WTC11 (cell line): ENCODE results near the gene DGKZ. TPM values are rescaled to one million over a fixed set of nuclear protein-coding genes. Genes with fewer than 3 reads are reported as not detected.

Experiments
- ATAC-seq: fragments of 200-7000 bp; cut with Tn5 transposase; 2 replicates; pipeline ENCODE4 v1.10.0; 2021; ENCODE audit warnings: mild to moderate bottlenecking, moderate library complexity
- CTCF ChIA-PET: fragments of 300-600 bp; sonication (Branson Sonifier 250); formaldehyde crosslinking; loops from one replicate; lab custom pipeline; 2021; ENCODE audit warnings: antibody characterized with exemption; lab: Charles Lee
- POLR2A ChIA-PET: fragments of 350-600 bp; sonication (Branson Sonifier 250); formaldehyde crosslinking; loops from one replicate; lab custom pipeline; 2021; ENCODE audit warnings: antibody characterized with exemption; lab: Charles Lee
- DNase-seq: peaks from one replicate; pipeline ENCODE4 v3.0.0; 2021; ENCODE audit warnings: low spot score
- H3K27ac Mint-ChIP-seq: 2 replicates; pipeline ENCODE4 v1.8.0; 2021; ENCODE audit warnings: mixed read lengths
- H3K27me3 Mint-ChIP-seq: 2 replicates; pipeline ENCODE4 v1.8.0; 2021; ENCODE audit warnings: low read depth, mild to moderate bottlenecking, moderate library complexity, mixed read lengths
- H3K36me3 Mint-ChIP-seq: 2 replicates; pipeline ENCODE4 v1.8.0; 2021; ENCODE audit warnings: mixed read lengths
- H3K4me1 Mint-ChIP-seq: 2 replicates; pipeline ENCODE4 v1.8.0; 2022; ENCODE audit warnings: mixed read lengths
- H3K4me3 Mint-ChIP-seq: 2 replicates; pipeline ENCODE4 v1.8.0; 2021; ENCODE audit warnings: mild to moderate bottlenecking, moderate library complexity, mixed read lengths
- H3K9me3 Mint-ChIP-seq: 2 replicates; pipeline ENCODE4 v1.8.0; 2021; ENCODE audit warnings: mixed read lengths
- AFF4 ChIP-seq: sonication (generic); formaldehyde crosslinking; IDR thresholded peaks from 2 replicates; pipeline ENCODE4 v1.8.1; 2023; ENCODE audit warnings: mild to moderate bottlenecking, missing genetic modification reagents, borderline replicate concordance
- ATF6 ChIP-seq: sonication (generic); formaldehyde crosslinking; IDR thresholded peaks from 2 replicates; pipeline ENCODE4 v1.8.1; 2023; ENCODE audit warnings: mild to moderate bottlenecking, missing genetic modification reagents
- CREB1 ChIP-seq: sonication (generic); formaldehyde crosslinking; IDR thresholded peaks from 2 replicates; pipeline ENCODE4 v1.8.0; 2023; ENCODE audit warnings: mild to moderate bottlenecking, missing genetic modification reagents
- ELF4 ChIP-seq: sonication (generic); formaldehyde crosslinking; IDR thresholded peaks from 2 replicates; pipeline ENCODE4 v1.8.1; 2022; ENCODE audit warnings: low read depth, mild to moderate bottlenecking, moderate library complexity, missing genetic modification reagents
- ETV6 ChIP-seq: sonication (generic); formaldehyde crosslinking; IDR thresholded peaks from 2 replicates; pipeline ENCODE4 v1.8.1; 2022; ENCODE audit warnings: mild to moderate bottlenecking, missing genetic modification reagents
- GRHL2 ChIP-seq: fragments of 250-450 bp; sonication (Bioruptor Pico); IDR thresholded peaks from 2 replicates; pipeline ENCODE4 v1.8.0; 2022; ENCODE audit warnings: mild to moderate bottlenecking, moderate library complexity; ENCODE audit not compliant: insufficient replicate concordance, severe bottlenecking
- HMGXB4 ChIP-seq: sonication (generic); formaldehyde crosslinking; IDR thresholded peaks from 2 replicates; pipeline ENCODE4 v1.8.1; 2023; ENCODE audit warnings: mild to moderate bottlenecking, moderate library complexity, missing genetic modification reagents
- MYBL2 ChIP-seq: sonication (generic); formaldehyde crosslinking; IDR thresholded peaks from 2 replicates; pipeline ENCODE4 v1.8.1; 2023; ENCODE audit warnings: mild to moderate bottlenecking, moderate library complexity, missing genetic modification reagents
- NFE2L1 ChIP-seq: sonication (generic); formaldehyde crosslinking; IDR thresholded peaks from 2 replicates; pipeline ENCODE4 v1.8.1; 2023; ENCODE audit warnings: missing genetic modification reagents
- PRDM15 ChIP-seq: sonication (generic); formaldehyde crosslinking; IDR thresholded peaks from 2 replicates; pipeline ENCODE4 v1.8.0; 2022; ENCODE audit warnings: missing genetic modification reagents
- RORB ChIP-seq: fragments of 250-450 bp; sonication (Bioruptor Pico); IDR thresholded peaks from 2 replicates; pipeline ENCODE4 v1.9.0; 2021; ENCODE audit warnings: mild to moderate bottlenecking
- USF2 ChIP-seq: sonication (generic); formaldehyde crosslinking; IDR thresholded peaks from 2 replicates; pipeline ENCODE4 v1.8.1; 2023; ENCODE audit warnings: mild to moderate bottlenecking, missing genetic modification reagents, moderate library complexity
- ZMAT4 ChIP-seq: fragments of 250-450 bp; sonication (Bioruptor Pico); IDR thresholded peaks from 2 replicates; pipeline ENCODE4 v1.9.0; 2021; ENCODE audit warnings: mild to moderate bottlenecking
- ZNF512 ChIP-seq: sonication (generic); formaldehyde crosslinking; IDR thresholded peaks from 2 replicates; pipeline ENCODE4 v1.8.1; 2022; ENCODE audit warnings: missing genetic modification reagents, borderline replicate concordance
- total RNA-seq: library from RNA; stranded (reverse); gene quantifications from 3 replicates; pipeline ENCODE4 v1.2.3, GENCODE V29; 2021

Gene DGKZ
- total RNA-seq, 1 experiment from 2014 or later: 139 TPM

GRCh38 chr11:46385169-46386004, 38.1 kb downstream of the DGKZ start:
- CTCF ChIA-PET: interaction anchor here (1.4 to 1.5 kb wide), 2 partner anchors 25 to 33 kb away, joined by 3 to 6 read pairs; no protein-coding TSS in a partner anchor
- POLR2A ChIA-PET: no interaction called here
- no peaks in the 10 kb centered on the region for H3K9me3 Mint-ChIP-seq
- DNase-seq (no peak), ATAC-seq (no peak)
- no peaks in the 10 kb centered on the region for H3K36me3 Mint-ChIP-seq
- H3K27me3 Mint-ChIP-seq: peaks cover 46% of the 10 kb centered on the region
- H3K4me1 Mint-ChIP-seq: peaks cover 33% of the 10 kb centered on the region
- H3K4me3 Mint-ChIP-seq: no peak overlapping the region
- TF ChIP-seq PRDM15 (no peak), ATF6 (no peak), CREB1 (CRISPR knock-in tag) (no peak), GRHL2 (CRISPR knock-in tag) (no peak), ETV6 (CRISPR knock-in tag) (no peak), NFE2L1 (CRISPR knock-in tag) (no peak), RORB (CRISPR knock-in tag) (no peak), USF2 (no peak), ELF4 (CRISPR knock-in tag) (no peak), HMGXB4 (CRISPR knock-in tag) (no peak), MYBL2 (CRISPR knock-in tag) (no peak), AFF4 (CRISPR knock-in tag) (no peak), ZNF512 (CRISPR knock-in tag) (no peak), ZMAT4 (CRISPR knock-in tag) (no peak)
- no peak overlapping the region for H3K27ac Mint-ChIP-seq
